Neural progenitor cell (in vitro differentiated cells): ENCODE data around the gene ANKRD18B. TPM values are rescaled to one million over a fixed set of nuclear protein-coding genes. Genes with fewer than 3 reads are reported as not detected.
"Not testable (repeated sequence)": the region's sequence is repeated elsewhere in the genome, so short reads cannot be mapped to it uniquely, and the experiment has no call there.

ENCODE experiments used
- DNase-seq: peaks from one replicate; pipeline ENCODE4 v3.0.0-alpha.2; 2016; ENCODE audit warnings: low spot score
- H2AFZ ChIP-seq: fragments of 200-600 bp; sonication (generic); replicated peaks from 2 replicates; pipeline ENCODE4 v1.6.1; 2016; ENCODE audit warnings: antibody characterized with exemption
- H3F3A ChIP-seq: fragments of 200-600 bp; sonication (generic); 2 replicates; pipeline ENCODE4 v1.6.1; 2016; ENCODE audit warnings: antibody characterized with exemption, low read depth
- H3K27ac ChIP-seq: fragments of 200-600 bp; sonication (generic); 2 replicates; pipeline ENCODE4 v1.5.1; 2016; ENCODE audit warnings: mild to moderate bottlenecking
- H3K27me3 ChIP-seq: fragments of 200-600 bp; sonication (generic); 2 replicates; pipeline ENCODE4 v1.6.1; 2016; ENCODE audit warnings: mild to moderate bottlenecking, moderate library complexity
- H3K36me3 ChIP-seq: fragments of 200-600 bp; sonication (generic); 2 replicates; pipeline ENCODE4 v1.5.1; 2016
- H3K4me1 ChIP-seq: fragments of 200-600 bp; sonication (generic); 2 replicates; pipeline ENCODE4 v1.6.1; 2016; ENCODE audit warnings: mixed run types
- H3K4me2 ChIP-seq: fragments of 200-600 bp; sonication (generic); 2 replicates; pipeline ENCODE4 v1.6.1; 2016
- H3K4me3 ChIP-seq: fragments of 200-600 bp; sonication (generic); 2 replicates; pipeline ENCODE4 v1.5.1; 2016
- H3K79me2 ChIP-seq: fragments of 200-600 bp; sonication (generic); 2 replicates; pipeline ENCODE4 v1.6.1; 2016; ENCODE audit warnings: low read depth
- H3K9ac ChIP-seq: fragments of 200-600 bp; sonication (generic); 2 replicates; pipeline ENCODE4 v1.6.1; 2016
- H3K9me3 ChIP-seq: fragments of 200-600 bp; sonication (generic); 2 replicates; pipeline ENCODE4 v1.5.1; 2016; ENCODE audit warnings: low read depth
- H4K20me1 ChIP-seq: fragments of 200-600 bp; sonication (generic); 2 replicates; pipeline ENCODE4 v1.6.1; 2016; ENCODE audit warnings: low read depth
- H3K27ac Mint-ChIP-seq: 3 replicates; pipeline ENCODE4 v1.8.0; 2021; ENCODE audit warnings: mixed read lengths
- H3K27me3 Mint-ChIP-seq: 2 replicates; pipeline ENCODE4 v1.8.0; 2022; ENCODE audit warnings: low read depth, mild to moderate bottlenecking, inconsistent platforms, moderate library complexity, mixed read lengths; ENCODE audit not compliant: insufficient read depth
- H3K36me3 Mint-ChIP-seq: 3 replicates; pipeline ENCODE4 v1.8.0; 2021; ENCODE audit warnings: mixed read lengths
- H3K4me1 Mint-ChIP-seq: 3 replicates; pipeline ENCODE4 v1.8.0; 2021; ENCODE audit warnings: mixed read lengths
- H3K4me3 Mint-ChIP-seq: 3 replicates; pipeline ENCODE4 v1.8.0; 2021; ENCODE audit warnings: mild to moderate bottlenecking, moderate library complexity, mixed read lengths
- H3K9me3 Mint-ChIP-seq: 3 replicates; pipeline ENCODE4 v1.8.0; 2020; ENCODE audit warnings: mixed read lengths
- EZH2 ChIP-seq: fragments of 200-600 bp; sonication (generic); IDR thresholded peaks from 2 replicates; pipeline ENCODE4 v1.6.1; 2017; ENCODE audit warnings: antibody characterized with exemption, mild to moderate bottlenecking, moderate library complexity
- EZH2phosphoT487 ChIP-seq: fragments of 200-600 bp; sonication (generic); IDR thresholded peaks from 2 replicates; pipeline ENCODE4 v1.6.1; 2017; ENCODE audit warnings: antibody characterized with exemption
- total RNA-seq: library from RNA; depleted of rRNA; stranded (reverse); fragments of >200 nt; gene quantifications from 2 replicates; pipeline ENCODE4 v1.2.3, GENCODE V29; 2015; ENCODE audit warnings: low replicate concordance
- TF ChIP-seq, protein P1 (sequence below): fragments of 200-600 bp; sonication (generic); IDR thresholded peaks from 2 replicates; pipeline ENCODE4 v1.5.1; 2017; ENCODE audit warnings: antibody characterized with exemption, mild to moderate bottlenecking

Gene ANKRD18B
- total RNA-seq, 1 donor from 2014 or later = 14.7 TPM

- Histone ChIP-seq H3K9me3 (no peaks in the 10 kb centered on the region), H3K4me1 (no peaks in the 10 kb centered on the region), H3F3A (no peaks in the 10 kb centered on the region), H3K79me2 (no peaks in the 10 kb centered on the region), H3K9ac (no peak overlapping the region), H3K36me3 (no peaks in the 10 kb centered on the region), H2AFZ (no peak overlapping the region), H3K4me3 (no peak overlapping the region), H4K20me1 (no peaks in the 10 kb centered on the region), H3K27me3 (no peaks in the 10 kb centered on the region), H3K4me2 (no peak overlapping the region), H3K27ac (no peak overlapping the region)
- Mint-ChIP-seq H3K4me1 (no peaks in the 10 kb centered on the region), H3K27ac (no peak overlapping the region), H3K27me3 (peaks cover 5% of the 10 kb centered on the region), H3K9me3 (no peaks in the 10 kb centered on the region), H3K36me3 (no peaks in the 10 kb centered on the region), H3K4me3 (no peak overlapping the region)
- TF ChIP-seq, protein P1, sequence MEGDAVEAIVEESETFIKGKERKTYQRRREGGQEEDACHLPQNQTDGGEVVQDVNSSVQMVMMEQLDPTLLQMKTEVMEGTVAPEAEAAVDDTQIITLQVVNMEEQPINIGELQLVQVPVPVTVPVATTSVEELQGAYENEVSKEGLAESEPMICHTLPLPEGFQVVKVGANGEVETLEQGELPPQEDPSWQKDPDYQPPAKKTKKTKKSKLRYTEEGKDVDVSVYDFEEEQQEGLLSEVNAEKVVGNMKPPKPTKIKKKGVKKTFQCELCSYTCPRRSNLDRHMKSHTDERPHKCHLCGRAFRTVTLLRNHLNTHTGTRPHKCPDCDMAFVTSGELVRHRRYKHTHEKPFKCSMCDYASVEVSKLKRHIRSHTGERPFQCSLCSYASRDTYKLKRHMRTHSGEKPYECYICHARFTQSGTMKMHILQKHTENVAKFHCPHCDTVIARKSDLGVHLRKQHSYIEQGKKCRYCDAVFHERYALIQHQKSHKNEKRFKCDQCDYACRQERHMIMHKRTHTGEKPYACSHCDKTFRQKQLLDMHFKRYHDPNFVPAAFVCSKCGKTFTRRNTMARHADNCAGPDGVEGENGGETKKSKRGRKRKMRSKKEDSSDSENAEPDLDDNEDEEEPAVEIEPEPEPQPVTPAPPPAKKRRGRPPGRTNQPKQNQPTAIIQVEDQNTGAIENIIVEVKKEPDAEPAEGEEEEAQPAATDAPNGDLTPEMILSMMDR = no peak
- TF ChIP-seq EZH2phosphoT487 (no peak), EZH2 (no peak)
- DNase-seq = no peak
Observed at GRCh38 chr9:33480976-33481375, 43.1 kb upstream of the ANKRD18B start.

DNA sequence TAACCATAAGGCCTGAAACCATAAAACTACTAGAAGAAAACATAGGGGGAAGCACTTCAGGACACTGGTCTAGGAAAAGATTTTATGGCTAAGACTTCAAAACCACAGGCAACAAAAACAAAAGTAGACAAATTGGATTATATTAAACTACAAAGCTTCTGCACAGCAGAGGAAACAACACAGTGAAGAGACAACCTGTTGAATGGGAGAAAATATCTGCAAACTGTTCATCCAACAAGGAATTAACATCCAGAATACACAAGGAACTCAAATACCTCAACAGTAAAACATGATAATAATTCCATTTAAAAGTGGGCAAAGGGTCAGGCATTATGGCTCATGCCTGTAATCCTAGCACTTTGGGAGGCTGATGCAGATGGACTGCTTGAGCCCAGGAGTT lies 38.7 kb upstream of the ANKRD18B start:
- H4K20me1 ChIP-seq = not testable (repeated sequence)

DNA sequence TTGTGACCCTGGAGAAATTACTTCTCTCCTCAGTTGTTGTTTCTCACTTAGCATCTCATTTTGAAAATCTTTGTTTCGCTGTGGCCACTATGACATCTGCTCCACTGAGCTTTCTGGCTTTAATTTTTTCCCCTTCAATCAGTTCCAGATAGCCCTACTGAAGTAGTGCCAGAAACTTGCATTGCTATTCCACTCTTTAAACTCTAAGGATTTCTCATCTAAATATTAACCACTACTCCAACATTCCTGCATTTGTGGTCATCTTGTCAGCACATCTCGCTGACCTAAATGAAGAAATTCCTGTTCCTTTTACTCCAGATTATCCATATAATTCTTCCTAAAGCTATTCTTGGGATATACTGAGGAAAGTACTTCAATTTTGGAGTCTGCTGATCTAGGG lies 35.0 kb upstream of the ANKRD18B start:
- no peaks in the 10 kb centered on the region for H3K36me3 ChIP-seq
- no peaks in the 10 kb centered on the region for H3K9me3 ChIP-seq
- no peaks in the 10 kb centered on the region for H3K27me3 ChIP-seq
- no peaks in the 10 kb centered on the region for H3K4me1 Mint-ChIP-seq
- H3K4me1 ChIP-seq = peaks cover 13% of the 10 kb centered on the region
- no peak overlapping the region for H3K4me2 ChIP-seq
- H3F3A ChIP-seq = no peaks in the 10 kb centered on the region
- no peaks in the 10 kb centered on the region for H4K20me1 ChIP-seq
- DNase-seq = no peak
- no peaks in the 10 kb centered on the region for H3K27me3 Mint-ChIP-seq
- no peaks in the 10 kb centered on the region for H3K36me3 Mint-ChIP-seq
- H3K27ac Mint-ChIP-seq = no peak overlapping the region
- no peak for TF ChIP-seq EZH2
- TF ChIP-seq, protein P1 = no peak
- H2AFZ ChIP-seq = no peak overlapping the region
- no peak overlapping the region for H3K27ac ChIP-seq
- no peaks in the 10 kb centered on the region for H3K79me2 ChIP-seq
- H3K4me3 ChIP-seq = no peak overlapping the region
- H3K4me3 Mint-ChIP-seq = no peak overlapping the region
- H3K9ac ChIP-seq = no peak overlapping the region
- no peaks in the 10 kb centered on the region for H3K9me3 Mint-ChIP-seq

More for the DNA sequence above, 38.7 kb upstream of the ANKRD18B start:
- H2AFZ ChIP-seq, H3K36me3 ChIP-seq, H3K79me2 ChIP-seq, H3K9ac ChIP-seq, H3K27me3 Mint-ChIP-seq, H3K36me3 Mint-ChIP-seq, H3F3A ChIP-seq, H3K4me1 Mint-ChIP-seq, H3K27ac Mint-ChIP-seq, H3K4me3 Mint-ChIP-seq, H3K9me3 Mint-ChIP-seq, H3K4me3 ChIP-seq, H3K27ac ChIP-seq, H3K9me3 ChIP-seq, DNase-seq, H3K4me2 ChIP-seq, H3K4me1 ChIP-seq, H3K27me3 ChIP-seq: not testable (repeated sequence)

- H3K36me3 Mint-ChIP-seq, H3K27ac Mint-ChIP-seq: not testable (repeated sequence)
Observed at GRCh38 chr9:33493819-33494218, 30.2 kb upstream of the ANKRD18B start.

More at GRCh38 chr9:33493819-33494218, 30.2 kb upstream of the ANKRD18B start:
- H3K4me3 Mint-ChIP-seq, H3K27ac ChIP-seq, H3K9me3 Mint-ChIP-seq, H2AFZ ChIP-seq, H4K20me1 ChIP-seq, H3K9me3 ChIP-seq, H3K36me3 ChIP-seq, H3K9ac ChIP-seq, H3K27me3 ChIP-seq, H3K4me1 Mint-ChIP-seq, H3K4me3 ChIP-seq, H3K79me2 ChIP-seq, H3K4me2 ChIP-seq, H3F3A ChIP-seq, DNase-seq, H3K27me3 Mint-ChIP-seq: not testable (repeated sequence)
- peaks cover 13% of the 10 kb centered on the region for H3K4me1 ChIP-seq
